Nephron progenitor cell (in vitro differentiated cells): Measurements from ENCODE around the gene SUMF1.

Experiments used
- DNase-seq: peaks from one replicate; pipeline ENCODE4 v3.0.0; 2021
- H3K27ac Mint-ChIP-seq: 2 replicates; pipeline ENCODE4 v1.8.0; 2021; ENCODE audit warnings: mild to moderate bottlenecking, moderate library complexity, mixed read lengths
- H3K27me3 Mint-ChIP-seq: 2 replicates; pipeline ENCODE4 v1.8.0; 2021; ENCODE audit warnings: mild to moderate bottlenecking, low read depth, mixed read lengths; ENCODE audit not compliant: poor library complexity
- H3K36me3 Mint-ChIP-seq: 2 replicates; pipeline ENCODE4 v1.8.0; 2021; ENCODE audit warnings: low read depth, mixed read lengths
- H3K4me1 Mint-ChIP-seq: 2 replicates; pipeline ENCODE4 v1.8.0; 2021; ENCODE audit warnings: mixed read lengths
- H3K4me3 Mint-ChIP-seq: 2 replicates; pipeline ENCODE4 v1.8.0; 2021; ENCODE audit warnings: mild to moderate bottlenecking, moderate library complexity, mixed read lengths
- H3K9me3 Mint-ChIP-seq: 2 replicates; pipeline ENCODE4 v1.8.0; 2021; ENCODE audit warnings: mild to moderate bottlenecking, moderate library complexity, mixed read lengths
- TF ChIP-seq, protein P1 (sequence below): fragments of 200-600 bp; sonication (generic); IDR thresholded peaks from 2 replicates; pipeline ENCODE4 v1.5.0; 2021; ENCODE audit warnings: antibody characterized with exemption

The SUMF1 gene

DNA sequence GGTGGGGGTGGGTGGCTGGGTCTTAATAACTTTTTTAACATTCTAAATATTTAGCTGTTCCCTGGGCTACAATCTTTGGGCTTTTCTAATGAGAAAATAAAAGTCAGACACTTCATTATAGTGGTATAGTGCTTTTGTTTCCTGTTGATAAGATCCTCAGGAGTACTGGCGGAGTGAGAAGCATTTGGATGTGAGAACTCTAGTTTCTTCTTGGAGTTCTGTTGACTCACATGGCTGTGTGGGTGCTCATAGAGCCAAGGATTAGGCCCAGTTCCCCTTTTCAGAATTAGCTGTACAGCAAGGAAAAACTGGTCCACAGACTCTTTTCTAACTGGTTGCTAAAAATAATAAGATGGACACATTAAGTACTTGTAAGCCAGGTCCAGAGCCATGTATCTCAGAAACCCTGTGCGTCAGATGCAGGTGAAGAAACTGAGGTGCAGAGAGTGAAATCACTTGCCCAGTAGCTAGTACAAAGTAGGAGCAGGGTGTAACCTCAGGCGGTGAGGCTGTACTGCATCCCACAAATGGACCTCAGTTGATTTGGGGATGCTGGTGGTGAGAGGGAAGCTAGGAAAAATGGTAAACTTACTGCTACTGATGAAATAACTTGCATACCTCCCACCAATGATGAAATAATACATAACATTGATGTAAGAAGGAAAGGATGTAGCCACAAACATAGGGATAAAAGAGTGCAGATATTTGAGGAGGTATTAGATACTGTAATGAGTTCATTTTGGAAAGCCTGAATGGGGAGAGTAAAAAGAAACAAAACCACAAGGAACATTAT lies 28.4 kb upstream of the SUMF1 start:
- H3K4me1 Mint-ChIP-seq, result peaks cover 71% of the 10 kb centered on the region
- TF ChIP-seq, protein P1, sequence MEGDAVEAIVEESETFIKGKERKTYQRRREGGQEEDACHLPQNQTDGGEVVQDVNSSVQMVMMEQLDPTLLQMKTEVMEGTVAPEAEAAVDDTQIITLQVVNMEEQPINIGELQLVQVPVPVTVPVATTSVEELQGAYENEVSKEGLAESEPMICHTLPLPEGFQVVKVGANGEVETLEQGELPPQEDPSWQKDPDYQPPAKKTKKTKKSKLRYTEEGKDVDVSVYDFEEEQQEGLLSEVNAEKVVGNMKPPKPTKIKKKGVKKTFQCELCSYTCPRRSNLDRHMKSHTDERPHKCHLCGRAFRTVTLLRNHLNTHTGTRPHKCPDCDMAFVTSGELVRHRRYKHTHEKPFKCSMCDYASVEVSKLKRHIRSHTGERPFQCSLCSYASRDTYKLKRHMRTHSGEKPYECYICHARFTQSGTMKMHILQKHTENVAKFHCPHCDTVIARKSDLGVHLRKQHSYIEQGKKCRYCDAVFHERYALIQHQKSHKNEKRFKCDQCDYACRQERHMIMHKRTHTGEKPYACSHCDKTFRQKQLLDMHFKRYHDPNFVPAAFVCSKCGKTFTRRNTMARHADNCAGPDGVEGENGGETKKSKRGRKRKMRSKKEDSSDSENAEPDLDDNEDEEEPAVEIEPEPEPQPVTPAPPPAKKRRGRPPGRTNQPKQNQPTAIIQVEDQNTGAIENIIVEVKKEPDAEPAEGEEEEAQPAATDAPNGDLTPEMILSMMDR, result no peak
- peaks cover 3% of the 10 kb centered on the region for H3K27me3 Mint-ChIP-seq
- peak overlapping the region; percentile 97 for H3K4me3 Mint-ChIP-seq
- H3K27ac Mint-ChIP-seq, result peak overlapping the region; percentile 26
- no peaks in the 10 kb centered on the region for H3K9me3 Mint-ChIP-seq
- no peak for DNase-seq
- peaks cover 47% of the 10 kb centered on the region for H3K36me3 Mint-ChIP-seq

DNA sequence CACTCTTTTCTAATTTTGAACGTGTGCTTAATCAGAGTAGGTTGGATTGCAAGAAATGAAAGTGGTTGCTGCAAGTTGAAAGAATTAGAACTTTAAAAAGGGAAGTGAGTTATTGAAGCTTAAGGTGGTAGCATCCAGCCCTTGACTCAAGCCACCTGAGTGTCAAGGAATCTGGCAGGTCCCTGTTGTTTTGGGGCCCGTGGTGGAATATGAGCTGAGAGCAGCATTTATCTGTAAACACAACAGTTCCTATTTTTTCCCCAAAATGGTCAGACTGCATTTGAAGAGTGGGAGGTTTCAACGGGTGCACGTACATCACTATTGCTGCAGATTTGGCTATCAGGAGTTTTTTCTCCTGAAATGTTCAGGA lies 27.8 kb upstream of the SUMF1 start:
- DNase-seq, result no peak
- Mint-ChIP-seq H3K4me1 (peaks cover 70% of the 10 kb centered on the region), H3K27me3 (peaks cover 3% of the 10 kb centered on the region), H3K36me3 (peaks cover 41% of the 10 kb centered on the region), H3K9me3 (no peaks in the 10 kb centered on the region), H3K4me3 (peak overlapping the region; percentile 97), H3K27ac (peak overlapping the region; percentile 84)
- TF ChIP-seq, protein P1, result no peak

DNA sequence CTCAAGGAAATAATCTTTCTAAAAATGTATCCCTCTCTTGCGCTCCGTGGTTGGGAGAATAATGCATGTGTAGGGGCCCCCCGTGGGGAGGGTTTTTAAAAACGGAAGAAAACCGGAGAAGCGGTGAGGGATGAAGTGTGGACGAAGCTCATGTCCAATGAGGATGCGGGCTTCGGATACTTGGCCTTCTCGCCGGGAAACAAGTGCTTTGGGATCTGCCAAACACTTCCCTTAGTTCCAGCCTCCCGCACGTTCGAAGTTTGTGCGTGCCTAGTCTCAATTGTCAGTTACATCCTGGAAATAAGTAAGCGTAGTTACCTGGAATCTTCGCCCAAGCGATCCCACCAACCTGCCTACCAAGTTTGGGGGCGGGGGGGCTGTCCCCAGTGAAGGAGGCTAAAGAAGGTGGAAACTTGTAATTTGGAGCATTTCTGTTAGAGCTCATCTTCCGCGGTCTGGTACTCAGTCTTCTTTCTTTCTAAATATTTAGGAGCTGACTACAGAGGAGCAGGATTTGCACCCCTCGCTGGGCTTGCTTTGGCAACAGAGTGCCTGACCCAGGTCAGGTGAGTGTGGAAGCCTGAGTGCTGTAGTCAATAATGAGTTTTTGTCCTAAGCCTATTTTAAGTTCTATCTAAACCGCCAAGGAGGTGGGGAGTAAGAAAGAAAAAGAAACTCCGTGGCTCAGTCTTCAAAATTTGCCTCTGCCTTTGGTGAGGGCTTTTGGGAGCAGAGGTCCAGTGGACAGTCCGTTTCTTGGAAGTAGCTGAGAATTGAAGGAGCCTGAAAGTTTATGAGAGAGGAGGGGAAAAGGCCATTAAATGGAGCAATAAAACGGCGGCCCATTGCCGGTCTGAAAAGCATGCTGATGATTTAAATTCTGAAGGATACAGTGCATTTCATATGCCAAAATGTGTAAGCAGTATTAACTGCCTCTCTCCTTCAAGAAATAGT lies 27.1 kb upstream of the SUMF1 start:
- peaks cover 36% of the 10 kb centered on the region for H3K36me3 Mint-ChIP-seq
- peak overlapping the region; percentile 84 for H3K27ac Mint-ChIP-seq
- H3K9me3 Mint-ChIP-seq, result no peaks in the 10 kb centered on the region
- DNase-seq, result peak; percentile 33
- TF ChIP-seq, protein P1, result no peak
- peak overlapping the region; percentile 97 for H3K4me3 Mint-ChIP-seq
- peaks cover 3% of the 10 kb centered on the region for H3K27me3 Mint-ChIP-seq
- peaks cover 71% of the 10 kb centered on the region for H3K4me1 Mint-ChIP-seq

DNA sequence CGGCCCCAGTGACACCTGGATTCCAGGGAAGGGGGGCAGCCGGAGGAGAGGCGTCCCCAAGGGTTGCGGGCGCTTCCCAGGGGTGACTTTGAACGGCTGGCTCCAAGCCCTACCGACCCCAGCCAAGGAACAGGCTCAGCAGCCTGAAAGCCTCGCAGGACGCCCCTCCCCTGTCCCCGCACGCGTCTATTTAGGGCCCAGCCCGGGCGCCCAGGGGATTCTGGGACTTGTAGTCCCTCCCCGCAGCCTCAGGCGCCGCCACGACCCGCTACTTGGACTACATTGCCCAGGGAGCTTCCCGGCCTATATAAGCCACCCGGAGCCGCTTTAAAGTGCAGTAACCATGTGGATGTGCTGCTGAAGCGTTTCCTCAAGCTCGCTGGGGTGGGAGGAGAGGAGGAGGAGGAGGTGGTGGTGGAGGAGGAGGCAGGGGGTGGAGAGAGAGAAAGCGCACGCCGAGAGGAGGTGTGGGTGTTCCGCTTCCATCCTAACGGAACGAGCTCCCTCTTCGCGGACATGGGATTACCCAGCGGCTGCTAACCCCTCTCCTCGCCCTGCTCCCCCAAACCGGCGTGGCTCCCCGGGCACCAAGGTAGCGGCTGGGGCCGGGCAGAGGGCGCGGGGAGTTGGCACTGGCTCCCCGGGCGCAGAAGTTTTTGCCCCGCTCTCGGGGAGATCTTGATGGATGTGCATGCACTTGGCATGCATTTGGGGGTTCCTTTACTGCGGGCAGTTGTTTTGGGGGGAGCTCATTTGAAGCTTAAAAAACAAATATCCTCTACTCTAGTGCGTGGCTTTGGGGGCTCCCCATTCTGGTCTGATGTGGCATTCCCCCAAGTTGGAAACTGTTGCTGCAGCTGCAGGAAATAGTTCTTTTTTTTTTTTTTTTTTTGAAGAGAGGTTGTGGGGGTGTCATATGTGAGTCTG lies 26.2 kb upstream of the SUMF1 start, which contains the start of gene ITPR1:
Gene ITPR1, plus strand, starts transcription at position 335 of the 927 bp plus-strand sequence. CDS start 23,144 bp downstream, outside the sequence.
- H3K36me3 Mint-ChIP-seq, result peaks cover 29% of the 10 kb centered on the region
- TF ChIP-seq, protein P1, result no peak
- H3K27me3 Mint-ChIP-seq, result peaks cover 3% of the 10 kb centered on the region
- peak within 1 kb of the TSS; percentile 91 for H3K27ac Mint-ChIP-seq
- peak within 1 kb of the TSS; percentile 97 for H3K4me3 Mint-ChIP-seq
- DNase-seq, result peak; percentile 98
- H3K9me3 Mint-ChIP-seq, result no peaks in the 10 kb centered on the region
- H3K4me1 Mint-ChIP-seq, result peaks cover 63% of the 10 kb centered on the region

DNA sequence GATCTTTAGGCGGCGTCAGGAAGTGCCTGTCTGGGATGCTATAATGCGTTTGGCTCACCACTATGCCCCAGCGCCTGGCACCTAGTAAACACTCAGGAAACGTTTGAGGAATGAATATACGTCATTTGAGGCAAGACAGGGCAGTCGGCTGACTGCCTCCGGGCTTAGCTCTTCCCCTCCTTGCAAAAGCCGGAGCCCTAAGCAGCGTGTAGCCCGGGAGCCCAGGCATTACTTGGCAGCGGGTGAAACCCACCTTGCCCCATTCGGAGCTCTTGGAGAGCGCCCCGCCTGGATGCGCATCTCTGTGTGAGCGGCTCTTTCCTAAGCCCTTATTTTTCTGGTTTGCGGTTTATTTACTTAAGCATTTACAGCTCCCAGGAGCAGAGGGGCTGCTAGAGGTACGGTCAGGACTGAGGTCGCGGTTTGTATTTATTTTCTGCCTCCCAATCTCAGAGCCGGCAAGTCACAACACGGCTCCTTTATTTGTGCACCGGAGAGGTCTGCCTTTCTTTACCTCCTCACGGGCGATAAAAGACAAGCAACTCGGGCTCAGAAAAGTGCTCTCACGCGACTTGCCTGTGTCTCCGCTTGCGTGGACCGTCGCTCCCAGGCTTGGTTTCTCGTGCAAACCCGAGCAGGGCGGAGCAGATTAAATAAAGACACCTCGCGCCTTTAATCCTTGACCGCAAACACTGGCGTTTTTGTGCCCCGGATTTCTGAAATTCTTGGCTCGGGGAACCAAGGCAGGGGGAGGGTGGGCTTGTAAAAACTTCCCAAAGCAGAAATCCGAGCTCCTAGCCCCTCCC lies 25.3 kb upstream of the SUMF1 start:
- peak; percentile 57 for DNase-seq
- H3K4me1 Mint-ChIP-seq, result peaks cover 55% of the 10 kb centered on the region
- peak overlapping the region; percentile 97 for H3K4me3 Mint-ChIP-seq
- peaks cover 3% of the 10 kb centered on the region for H3K27me3 Mint-ChIP-seq
- peaks cover 20% of the 10 kb centered on the region for H3K36me3 Mint-ChIP-seq
- TF ChIP-seq, protein P1, result no peak
- H3K27ac Mint-ChIP-seq, result peak overlapping the region; percentile 91
- H3K9me3 Mint-ChIP-seq, result no peaks in the 10 kb centered on the region
